HG03097 (cell line): ENCODE results near the gene STK33.

Source experiments
- ATAC-seq: cut with Tn5 transposase; IDR thresholded peaks from one replicate; pipeline ENCODE4 v1.9.1; 2021; ENCODE audit not compliant: unreplicated experiment, low FRiP score

The STK33 gene

GRCh38 chr11:8604078-8604723, 10.2 kb upstream of the STK33 start:
- ATAC-seq, result no peak

GRCh38 chr11:8603696-8604077, 9.7 kb upstream of the STK33 start:
- no peak for ATAC-seq

GRCh38 chr11:8601376-8602133, 7.5 kb upstream of the STK33 start:
- no peak for ATAC-seq

- no peak for ATAC-seq
Observed at GRCh38 chr11:8598506-8598905, 4.5 kb upstream of the STK33 start.

- ATAC-seq, result no peak
Observed at GRCh38 chr11:8597182-8597581, 3.2 kb upstream of the STK33 start.

- no peak for ATAC-seq
Observed at GRCh38 chr11:8596504-8597046, 2.5 kb upstream of the STK33 start.

GRCh38 chr11:8593455-8593854, 573 bp downstream of the STK33 start:
- no peak for ATAC-seq

GRCh38 chr11:8587915-8588314, 6.1 kb downstream of the STK33 start:
- no peak for ATAC-seq

GRCh38 chr11:8586805-8587204, 7.2 kb downstream of the STK33 start:
- no peak for ATAC-seq

GRCh38 chr11:8586184-8586583, 7.8 kb downstream of the STK33 start:
- no peak for ATAC-seq

GRCh38 chr11:8584511-8584910, 9.5 kb downstream of the STK33 start:
- ATAC-seq, result no peak

GRCh38 chr11:8584082-8584481, 9.9 kb downstream of the STK33 start:
- ATAC-seq, result no peak

- ATAC-seq, result no peak
Observed at GRCh38 chr11:8581300-8581699, 12.7 kb downstream of the STK33 start.

GRCh38 chr11:8577791-8578581, 16.0 kb downstream of the STK33 start:
- no peak for ATAC-seq

- ATAC-seq, result no peak
Observed at GRCh38 chr11:8574798-8575197, 19.2 kb downstream of the STK33 start.

- ATAC-seq, result no peak
Observed at GRCh38 chr11:8573777-8574176, 20.3 kb downstream of the STK33 start.

GRCh38 chr11:8567602-8568198, 26.3 kb downstream of the STK33 start:
- ATAC-seq, result no peak

- no peak for ATAC-seq
Observed at GRCh38 chr11:8566613-8567210, 27.3 kb downstream of the STK33 start.

GRCh38 chr11:8564526-8564925, 29.5 kb downstream of the STK33 start:
- no peak for ATAC-seq

- ATAC-seq, result no peak
Observed at GRCh38 chr11:8561461-8561860, 32.6 kb downstream of the STK33 start.
